ENCODE results near the gene INPP4B. TPM values are rescaled to one million over a fixed set of nuclear protein-coding genes. Genes with fewer than 3 reads are reported as not detected.

The INPP4B gene
- total RNA-seq, 1 experiment from 2014 or later, result 14.3 TPM

DNA sequence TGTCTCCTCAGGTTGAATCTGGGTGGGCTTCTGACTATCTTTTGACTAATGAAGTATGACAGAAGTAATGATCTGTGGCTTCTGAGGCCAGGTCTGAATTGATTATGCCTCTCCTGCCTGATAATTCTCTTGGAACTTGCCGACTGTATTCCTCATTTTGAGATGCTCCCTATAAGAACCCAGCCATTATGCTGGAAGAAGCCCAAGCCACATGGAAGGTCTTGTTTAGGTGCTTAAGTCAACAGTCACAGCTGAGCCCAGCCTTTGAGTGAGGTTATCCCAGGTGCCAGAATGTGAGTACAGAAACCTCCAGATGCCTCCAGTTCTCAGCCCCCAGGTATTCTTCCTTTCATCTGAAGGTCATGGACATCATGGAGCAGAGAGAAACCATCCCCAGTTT, 753.2 kb downstream of the INPP4B start:
- no peaks in the 10 kb centered on the region for H3K79me2 ChIP-seq (ENCODE audit: insufficient read depth, low read length)
- no peaks in the 10 kb centered on the region for H3K36me3 ChIP-seq (ENCODE audit: control insufficient read depth in 1 of 2, insufficient read depth in 2 of 2, low read length in 2 of 2)
- no peak overlapping the region for H3K4me3 ChIP-seq (replicated peaks in 1 of 2; ENCODE audit: low read depth in 1 of 2, low read length in 2 of 2)
- intact Hi-C loops (cut with micrococcal nuclease), result no loop called here
- H3K9ac ChIP-seq (ENCODE audit: low read length), result no peak overlapping the region
- no peak for DNase-seq (ENCODE audit: low read depth, low spot score)
- H3K4me2 ChIP-seq (ENCODE audit: low read length), result no peak overlapping the region
- no peaks in the 10 kb centered on the region for H4K20me1 ChIP-seq (ENCODE audit: insufficient read depth)
- H2AFZ ChIP-seq (ENCODE audit: low read depth, low read length, poor library complexity, severe bottlenecking), result no peak overlapping the region
- TF ChIP-seq EZH2phosphoT487 (IDR thresholded peaks at IDR 0.05; ENCODE audit: borderline replicate concordance) (no peak), TCF7L2 (IDR thresholded peaks at IDR 0.05; ENCODE audit: borderline replicate concordance, extremely low read depth, insufficient read depth, insufficient read length) (no peak), SP1 (IDR thresholded peaks at IDR 0.05; ENCODE audit: low read depth) (no peak)
- TF ChIP-seq, protein P1, sequence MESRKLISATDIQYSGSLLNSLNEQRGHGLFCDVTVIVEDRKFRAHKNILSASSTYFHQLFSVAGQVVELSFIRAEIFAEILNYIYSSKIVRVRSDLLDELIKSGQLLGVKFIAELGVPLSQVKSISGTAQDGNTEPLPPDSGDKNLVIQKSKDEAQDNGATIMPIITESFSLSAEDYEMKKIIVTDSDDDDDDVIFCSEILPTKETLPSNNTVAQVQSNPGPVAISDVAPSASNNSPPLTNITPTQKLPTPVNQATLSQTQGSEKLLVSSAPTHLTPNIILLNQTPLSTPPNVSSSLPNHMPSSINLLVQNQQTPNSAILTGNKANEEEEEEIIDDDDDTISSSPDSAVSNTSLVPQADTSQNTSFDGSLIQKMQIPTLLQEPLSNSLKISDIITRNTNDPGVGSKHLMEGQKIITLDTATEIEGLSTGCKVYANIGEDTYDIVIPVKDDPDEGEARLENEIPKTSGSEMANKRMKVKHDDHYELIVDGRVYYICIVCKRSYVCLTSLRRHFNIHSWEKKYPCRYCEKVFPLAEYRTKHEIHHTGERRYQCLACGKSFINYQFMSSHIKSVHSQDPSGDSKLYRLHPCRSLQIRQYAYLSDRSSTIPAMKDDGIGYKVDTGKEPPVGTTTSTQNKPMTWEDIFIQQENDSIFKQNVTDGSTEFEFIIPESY (IDR thresholded peaks at IDR 0.05; ENCODE audit: extremely low read depth, insufficient replicate concordance, low read length), result no peak
- TF ChIP-seq, protein P2, sequence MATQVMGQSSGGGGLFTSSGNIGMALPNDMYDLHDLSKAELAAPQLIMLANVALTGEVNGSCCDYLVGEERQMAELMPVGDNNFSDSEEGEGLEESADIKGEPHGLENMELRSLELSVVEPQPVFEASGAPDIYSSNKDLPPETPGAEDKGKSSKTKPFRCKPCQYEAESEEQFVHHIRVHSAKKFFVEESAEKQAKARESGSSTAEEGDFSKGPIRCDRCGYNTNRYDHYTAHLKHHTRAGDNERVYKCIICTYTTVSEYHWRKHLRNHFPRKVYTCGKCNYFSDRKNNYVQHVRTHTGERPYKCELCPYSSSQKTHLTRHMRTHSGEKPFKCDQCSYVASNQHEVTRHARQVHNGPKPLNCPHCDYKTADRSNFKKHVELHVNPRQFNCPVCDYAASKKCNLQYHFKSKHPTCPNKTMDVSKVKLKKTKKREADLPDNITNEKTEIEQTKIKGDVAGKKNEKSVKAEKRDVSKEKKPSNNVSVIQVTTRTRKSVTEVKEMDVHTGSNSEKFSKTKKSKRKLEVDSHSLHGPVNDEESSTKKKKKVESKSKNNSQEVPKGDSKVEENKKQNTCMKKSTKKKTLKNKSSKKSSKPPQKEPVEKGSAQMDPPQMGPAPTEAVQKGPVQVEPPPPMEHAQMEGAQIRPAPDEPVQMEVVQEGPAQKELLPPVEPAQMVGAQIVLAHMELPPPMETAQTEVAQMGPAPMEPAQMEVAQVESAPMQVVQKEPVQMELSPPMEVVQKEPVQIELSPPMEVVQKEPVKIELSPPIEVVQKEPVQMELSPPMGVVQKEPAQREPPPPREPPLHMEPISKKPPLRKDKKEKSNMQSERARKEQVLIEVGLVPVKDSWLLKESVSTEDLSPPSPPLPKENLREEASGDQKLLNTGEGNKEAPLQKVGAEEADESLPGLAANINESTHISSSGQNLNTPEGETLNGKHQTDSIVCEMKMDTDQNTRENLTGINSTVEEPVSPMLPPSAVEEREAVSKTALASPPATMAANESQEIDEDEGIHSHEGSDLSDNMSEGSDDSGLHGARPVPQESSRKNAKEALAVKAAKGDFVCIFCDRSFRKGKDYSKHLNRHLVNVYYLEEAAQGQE (IDR thresholded peaks at IDR 0.05; ENCODE audit: low read depth), result no peak
- no peak for ATAC-seq
- H3K9me2 ChIP-seq (ENCODE audit: insufficient read depth), result no peaks in the 10 kb centered on the region
- 0 out of 2 replicates have a peak overlapping the region, but pooled peaks have one; percentile 28 for H3K27ac ChIP-seq (ENCODE audit: low read depth, low read length)
- no peaks in the 10 kb centered on the region for H3K27me3 ChIP-seq (ENCODE audit: insufficient read depth, low read length)
- CTCF ChIA-PET, result no interaction called here
- no peaks in the 10 kb centered on the region for H3K9me3 ChIP-seq (ENCODE audit: control insufficient read depth in 1 of 2, insufficient read depth in 1 of 2, low read depth in 1 of 2, low read length in 2 of 2)
- no TSS peak for BruUV-seq (replicated peaks)
- POLR2A ChIA-PET, result no interaction called here
- peaks cover 20 to 51% of the 10 kb centered on the region in 2 experiments for H3K4me1 ChIP-seq (ENCODE audit: control insufficient read depth in 1 of 2, insufficient read depth in 2 of 2, low read length in 2 of 2)
- RAD21 ChIA-PET (ENCODE audit: low non-redundant PET in 1 of 2, low total read pairs in 2 of 2, uncharacterized antibody in 2 of 2, unreplicated experiment in 2 of 2), result no interaction called here
